NCI-H526 (cell line): Measurements from ENCODE around the gene ASIC2.

Source experiments
- DNase-seq, 2 experiments: peaks; one replicate each; lab custom pipeline; 2025; lab: John Stamatoyannopoulos, UW

Gene ASIC2

GRCh38 chr17:33202796-33203495, 90.1 kb downstream of the ASIC2 start:
- no peak for DNase-seq

GRCh38 chr17:33202021-33202420, 91.1 kb downstream of the ASIC2 start:
- peak in 1 of 2 experiments; percentile 7 for DNase-seq

- no peak for DNase-seq
Measured at GRCh38 chr17:33201283-33201682, 91.8 kb downstream of the ASIC2 start.

- DNase-seq = no peak
Measured at GRCh38 chr17:33200587-33200986, 92.5 kb downstream of the ASIC2 start.

GRCh38 chr17:33199571-33200510, 93.3 kb downstream of the ASIC2 start:
- no peak for DNase-seq

- no peak for DNase-seq
Measured at GRCh38 chr17:33198954-33199353, 94.1 kb downstream of the ASIC2 start.

- no peak for DNase-seq
Measured at GRCh38 chr17:33197342-33197741, 95.8 kb downstream of the ASIC2 start.

GRCh38 chr17:33196883-33197282, 96.2 kb downstream of the ASIC2 start:
- no peak for DNase-seq

- DNase-seq = no peak
Measured at GRCh38 chr17:33192951-33193911, 99.9 kb downstream of the ASIC2 start.

GRCh38 chr17:33183487-33184026, 109.5 kb downstream of the ASIC2 start:
- no peak for DNase-seq

GRCh38 chr17:33179151-33179550, 113.9 kb downstream of the ASIC2 start:
- DNase-seq = no peak

GRCh38 chr17:33178681-33179080, 114.4 kb downstream of the ASIC2 start:
- DNase-seq = no peak

- DNase-seq = no peak
Measured at GRCh38 chr17:33175562-33175961, 117.5 kb downstream of the ASIC2 start.

- no peak for DNase-seq
Measured at GRCh38 chr17:33171931-33172330, 121.2 kb downstream of the ASIC2 start.

- DNase-seq = no peak
Measured at GRCh38 chr17:33169580-33170285, 123.4 kb downstream of the ASIC2 start.

- no peak for DNase-seq
Measured at GRCh38 chr17:33167736-33168135, 125.4 kb downstream of the ASIC2 start.

- no peak for DNase-seq
Measured at GRCh38 chr17:33166472-33166871, 126.6 kb downstream of the ASIC2 start.

GRCh38 chr17:33164169-33164881, 128.8 kb downstream of the ASIC2 start:
- no peak for DNase-seq

- no peak for DNase-seq
Measured at GRCh38 chr17:33163533-33164168, 129.4 kb downstream of the ASIC2 start.
